Omental fat pad (tissue), 4 donors: ENCODE results near the gene NUDT9. TPM values are rescaled to one million over a fixed set of nuclear protein-coding genes. Genes with fewer than 3 reads are reported as not detected.

Experiments
- ATAC-seq: fragments of 150-250 bp; one replicate; pipeline ENCODE4 v1.9.1; 2016; ENCODE audit warnings: mild to moderate bottlenecking, moderate library complexity; ENCODE audit not compliant: low FRiP score
- DNase-seq: peaks from one replicate; pipeline ENCODE4 v3.0.0-alpha.2; 2019; ENCODE audit warnings: low spot score
- total RNA-seq, 4 donors: library from RNA; depleted of rRNA; stranded (reverse); fragments of >200 nt; gene quantifications; one replicate each; pipeline ENCODE4 v1.1.0, GENCODE V29; 2016
- TF ChIP-seq, protein P1 (sequence below), 3 donors: fragments of 450-650 bp; IDR thresholded peaks; one replicate each; pipeline ENCODE4 v1.5.1; 2016 to 2017; ENCODE audit warnings: antibody characterized with exemption in 3 of 3, mild to moderate bottlenecking in 3 of 3, moderate library complexity in 2 of 3

The NUDT9 gene
- total RNA-seq, 4 donors from 2014 or later = 14.4 to 27.5 (median 25.9) TPM

DNA sequence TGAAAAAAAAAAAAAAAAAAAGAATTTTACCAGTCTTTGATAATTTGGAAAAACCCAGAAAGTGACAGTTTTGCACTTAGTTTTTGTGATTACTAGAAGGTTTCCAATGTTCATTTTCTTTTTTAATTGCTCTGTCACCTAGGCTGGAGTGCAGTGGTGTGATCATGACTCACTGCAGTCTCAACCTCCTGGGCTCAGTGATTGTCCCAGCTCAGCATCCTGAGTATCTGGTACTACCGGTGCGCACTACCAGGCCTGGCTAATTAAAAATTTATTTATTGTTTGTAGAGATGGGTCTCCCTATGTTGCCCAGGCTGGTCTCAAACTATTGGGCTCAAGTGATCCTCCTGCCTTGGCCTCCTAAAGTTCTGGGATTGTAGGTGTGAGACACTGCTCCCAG, 3.3 kb downstream of the NUDT9 start:
- ATAC-seq = no peak
- TF ChIP-seq, protein P1, sequence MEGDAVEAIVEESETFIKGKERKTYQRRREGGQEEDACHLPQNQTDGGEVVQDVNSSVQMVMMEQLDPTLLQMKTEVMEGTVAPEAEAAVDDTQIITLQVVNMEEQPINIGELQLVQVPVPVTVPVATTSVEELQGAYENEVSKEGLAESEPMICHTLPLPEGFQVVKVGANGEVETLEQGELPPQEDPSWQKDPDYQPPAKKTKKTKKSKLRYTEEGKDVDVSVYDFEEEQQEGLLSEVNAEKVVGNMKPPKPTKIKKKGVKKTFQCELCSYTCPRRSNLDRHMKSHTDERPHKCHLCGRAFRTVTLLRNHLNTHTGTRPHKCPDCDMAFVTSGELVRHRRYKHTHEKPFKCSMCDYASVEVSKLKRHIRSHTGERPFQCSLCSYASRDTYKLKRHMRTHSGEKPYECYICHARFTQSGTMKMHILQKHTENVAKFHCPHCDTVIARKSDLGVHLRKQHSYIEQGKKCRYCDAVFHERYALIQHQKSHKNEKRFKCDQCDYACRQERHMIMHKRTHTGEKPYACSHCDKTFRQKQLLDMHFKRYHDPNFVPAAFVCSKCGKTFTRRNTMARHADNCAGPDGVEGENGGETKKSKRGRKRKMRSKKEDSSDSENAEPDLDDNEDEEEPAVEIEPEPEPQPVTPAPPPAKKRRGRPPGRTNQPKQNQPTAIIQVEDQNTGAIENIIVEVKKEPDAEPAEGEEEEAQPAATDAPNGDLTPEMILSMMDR (IDR thresholded peaks at IDR 0.05) = no peak
- DNase-seq = no peak

DNA sequence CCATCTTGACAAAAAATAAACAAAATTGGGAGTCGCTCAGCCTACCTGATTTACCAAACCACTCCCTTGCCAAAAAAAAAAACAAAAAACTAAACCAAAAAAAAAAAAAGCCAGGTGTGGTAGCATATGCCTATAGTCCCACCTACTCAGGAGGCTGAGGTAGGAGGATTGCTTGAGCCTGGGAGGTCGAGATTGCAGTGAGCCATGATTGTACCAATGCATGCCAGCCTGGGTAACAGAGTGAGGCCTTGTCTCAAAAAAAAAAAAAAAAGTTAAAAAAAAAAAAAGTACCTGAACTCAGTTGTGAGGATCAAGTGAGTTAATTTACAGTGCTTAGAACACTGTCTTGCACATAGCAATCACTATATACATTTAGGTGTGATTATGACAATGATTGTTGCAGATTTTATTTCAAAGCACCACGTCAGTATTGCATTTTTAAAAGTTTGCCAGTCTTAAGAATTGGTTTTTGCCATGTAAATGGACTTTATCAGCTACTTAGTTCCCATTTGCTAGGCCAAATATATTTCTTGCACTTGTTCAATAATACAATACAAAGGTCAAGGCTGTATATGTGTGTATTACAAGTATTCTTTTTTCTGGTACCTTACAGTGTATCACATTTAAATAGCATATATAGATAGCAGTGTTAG, 4.6 kb downstream of the NUDT9 start:
- DNase-seq (no peak), ATAC-seq (no peak)
- TF ChIP-seq, protein P1 (IDR thresholded peaks at IDR 0.05) = no peak

- no peak for ATAC-seq
- TF ChIP-seq, protein P1 (IDR thresholded peaks at IDR 0.05) = no peak
- no peak for DNase-seq
Observed at GRCh38 chr4:87427518-87427868, 5.1 kb downstream of the NUDT9 start.

- ATAC-seq = no peak
- TF ChIP-seq, protein P1 (IDR thresholded peaks at IDR 0.05) = no peak
- DNase-seq = no peak
Observed at GRCh38 chr4:87428979-87429378, 6.6 kb downstream of the NUDT9 start.

DNA sequence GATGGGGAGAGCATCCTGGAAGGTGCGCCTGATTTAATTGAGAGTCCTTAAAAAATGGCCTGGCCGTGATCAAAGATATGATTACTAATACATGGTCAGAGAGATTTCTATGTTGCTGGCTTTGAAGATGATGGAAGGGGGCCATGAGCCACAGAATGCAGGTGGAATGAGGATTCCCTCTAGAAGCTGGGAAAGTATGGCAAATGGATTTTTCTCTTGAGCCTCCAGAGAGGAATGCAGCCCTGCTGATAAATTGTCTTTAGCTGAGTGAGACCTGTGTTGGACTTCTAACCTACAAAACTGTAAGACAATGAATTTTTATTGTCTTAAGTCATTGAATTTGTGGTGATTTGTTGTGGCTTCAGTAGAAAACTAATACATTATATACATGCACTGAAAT, 7.7 kb downstream of the NUDT9 start:
- ATAC-seq (no peak), DNase-seq (no peak)
- TF ChIP-seq, protein P1 (IDR thresholded peaks at IDR 0.05) = no peak

DNA sequence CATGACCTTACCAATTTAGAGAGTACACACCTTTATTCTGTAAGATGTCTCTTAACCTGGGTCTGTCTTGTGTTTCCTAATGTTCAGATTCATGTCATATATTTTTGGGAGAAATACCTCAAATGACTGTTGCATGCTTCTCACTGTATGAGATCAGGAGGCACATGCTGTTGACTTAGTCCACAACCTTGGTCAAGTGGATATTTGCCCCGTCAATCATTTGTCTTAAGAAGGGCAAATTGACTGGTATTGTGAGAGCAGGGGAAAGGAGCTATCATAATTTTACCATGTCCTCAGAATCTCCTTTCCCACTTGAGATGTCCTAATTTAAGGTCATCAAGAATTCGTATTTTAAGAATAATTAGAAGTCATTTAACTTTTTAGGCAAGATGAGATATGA, 11.0 kb downstream of the NUDT9 start:
- ATAC-seq = no peak
- DNase-seq = no peak
- TF ChIP-seq, protein P1 (IDR thresholded peaks at IDR 0.05) = no peak

GRCh38 chr4:87442889-87443288, 20.5 kb downstream of the NUDT9 start:
- TF ChIP-seq, protein P1 (IDR thresholded peaks at IDR 0.05) = no peak
- ATAC-seq = no peak

More at GRCh38 chr4:87442889-87443288, 20.5 kb downstream of the NUDT9 start:
- no peak for DNase-seq
